NCI-H2171 (cell line): Measurements from ENCODE around the gene C2orf81.
"Not testable (repeated sequence)": the region's sequence is repeated elsewhere in the genome, so short reads cannot be mapped to it uniquely, and the experiment has no call there.

Experiments used
- DNase-seq: peaks from one replicate; lab custom pipeline; 2025; lab: John Stamatoyannopoulos, UW

Gene C2orf81

GRCh38 chr2:74423231-74424095 lies 2.0 kb upstream of the C2orf81 start:
- DNase-seq: no peak

GRCh38 chr2:74420443-74421103 lies 846 bp downstream of the C2orf81 start:
- not testable (repeated sequence) for DNase-seq

- no peak for DNase-seq
Measured at GRCh38 chr2:74420006-74420405, 1.4 kb downstream of the C2orf81 start.

GRCh38 chr2:74419345-74419744 lies 2.1 kb downstream of the C2orf81 start:
- DNase-seq: no peak

GRCh38 chr2:74418312-74418711 lies 3.1 kb downstream of the C2orf81 start:
- no peak for DNase-seq

- no peak for DNase-seq
Measured at GRCh38 chr2:74417763-74418162, 3.7 kb downstream of the C2orf81 start.

- DNase-seq: no peak
Measured at GRCh38 chr2:74417197-74417596, 4.2 kb downstream of the C2orf81 start.

GRCh38 chr2:74416778-74417177 lies 4.6 kb downstream of the C2orf81 start:
- DNase-seq: peak; percentile 49

- DNase-seq: no peak
Measured at GRCh38 chr2:74415762-74416395, 5.5 kb downstream of the C2orf81 start.

GRCh38 chr2:74414881-74415761 lies 6.3 kb downstream of the C2orf81 start:
- no peak for DNase-seq

- DNase-seq: no peak
Measured at GRCh38 chr2:74414441-74414840, 7.0 kb downstream of the C2orf81 start.

- DNase-seq: no peak
Measured at GRCh38 chr2:74413001-74413698, 8.3 kb downstream of the C2orf81 start.

- DNase-seq: no peak
Measured at GRCh38 chr2:74407682-74408081, 13.7 kb downstream of the C2orf81 start.

GRCh38 chr2:74406035-74406434 lies 15.4 kb downstream of the C2orf81 start:
- no peak for DNase-seq

GRCh38 chr2:74401891-74402290 lies 19.5 kb downstream of the C2orf81 start:
- DNase-seq: no peak

GRCh38 chr2:74399785-74400184 lies 21.6 kb downstream of the C2orf81 start:
- no peak for DNase-seq

- no peak for DNase-seq
Measured at GRCh38 chr2:74396149-74396548, 25.3 kb downstream of the C2orf81 start.

- DNase-seq: no peak
Measured at GRCh38 chr2:74393525-74393924, 27.9 kb downstream of the C2orf81 start.

- DNase-seq: no peak
Measured at GRCh38 chr2:74392449-74392743, 29.0 kb downstream of the C2orf81 start.

- peak; percentile 86 for DNase-seq
Measured at GRCh38 chr2:74391580-74392448, 29.6 kb downstream of the C2orf81 start.

- DNase-seq: no peak
Measured at GRCh38 chr2:74391209-74391579, 30.2 kb downstream of the C2orf81 start.
